T-helper 2 cell treated with Interferon-gamma antibody and Interleukin-4, amounts not matched to agents 5 μg/mL and 100 μg/mL, for 36 hours (primary cell): Measurements from ENCODE around the gene CCNL1.

Experiments
- DNase-seq: peaks from one replicate; pipeline ENCODE4 v3.0.0; 2021; ENCODE audit warnings: low spot score
- H3K27ac Mint-ChIP-seq: one replicate; pipeline ENCODE4 v1.8.0; 2021; ENCODE audit warnings: mild to moderate bottlenecking, mixed read lengths
- H3K27me3 Mint-ChIP-seq: one replicate; pipeline ENCODE4 v1.8.0; 2021; ENCODE audit warnings: low read depth, mixed read lengths
- H3K36me3 Mint-ChIP-seq: one replicate; pipeline ENCODE4 v1.8.0; 2021; ENCODE audit warnings: low read depth, mixed read lengths
- H3K4me1 Mint-ChIP-seq: one replicate; pipeline ENCODE4 v1.8.0; 2021; ENCODE audit warnings: low read depth, mixed read lengths
- H3K4me3 Mint-ChIP-seq: one replicate; pipeline ENCODE4 v1.8.0; 2022; ENCODE audit warnings: mild to moderate bottlenecking, moderate library complexity, mixed read lengths
- H3K9me3 Mint-ChIP-seq: one replicate; pipeline ENCODE4 v1.8.0; 2021; ENCODE audit warnings: mixed read lengths

CCNL1 gene

DNA sequence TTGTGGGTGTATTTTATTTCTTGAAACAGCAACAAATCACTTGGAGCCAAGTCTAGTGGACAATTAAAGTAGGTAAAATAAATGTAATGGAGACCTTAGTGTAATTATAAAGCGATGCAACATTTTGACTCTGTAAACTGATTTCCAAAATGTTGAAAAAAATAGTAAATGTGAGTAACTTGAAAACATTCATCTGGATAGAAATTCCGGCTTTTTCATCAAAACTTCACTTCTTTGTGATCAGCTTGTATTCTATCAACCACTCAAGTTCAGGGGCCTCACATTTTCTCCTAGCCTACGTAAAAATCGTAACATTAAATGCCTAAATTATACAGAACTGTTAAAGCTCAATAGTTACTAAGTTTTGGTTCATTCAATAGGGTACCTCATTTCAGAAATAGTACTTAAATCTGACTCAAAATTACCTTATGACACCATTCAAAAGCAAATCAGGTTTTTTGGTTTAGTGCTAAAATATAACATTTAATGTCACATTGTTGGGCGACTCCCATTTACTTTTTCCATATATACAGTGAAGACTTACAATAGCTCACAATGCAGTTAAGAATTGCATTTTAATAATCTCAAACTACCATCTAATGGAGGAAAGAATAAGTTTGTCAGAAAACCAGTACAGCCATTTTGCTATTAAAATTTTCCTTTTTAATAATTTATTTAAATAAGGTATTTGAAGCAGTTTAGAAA, 12.7 kb downstream of the CCNL1 start:
- H3K4me3 Mint-ChIP-seq, result no peak overlapping the region
- peaks cover 83% of the 10 kb centered on the region for H3K36me3 Mint-ChIP-seq
- H3K27ac Mint-ChIP-seq, result no peak overlapping the region
- no peaks in the 10 kb centered on the region for H3K9me3 Mint-ChIP-seq
- H3K27me3 Mint-ChIP-seq, result no peaks in the 10 kb centered on the region
- peaks cover 35% of the 10 kb centered on the region for H3K4me1 Mint-ChIP-seq
- DNase-seq, result no peak

DNA sequence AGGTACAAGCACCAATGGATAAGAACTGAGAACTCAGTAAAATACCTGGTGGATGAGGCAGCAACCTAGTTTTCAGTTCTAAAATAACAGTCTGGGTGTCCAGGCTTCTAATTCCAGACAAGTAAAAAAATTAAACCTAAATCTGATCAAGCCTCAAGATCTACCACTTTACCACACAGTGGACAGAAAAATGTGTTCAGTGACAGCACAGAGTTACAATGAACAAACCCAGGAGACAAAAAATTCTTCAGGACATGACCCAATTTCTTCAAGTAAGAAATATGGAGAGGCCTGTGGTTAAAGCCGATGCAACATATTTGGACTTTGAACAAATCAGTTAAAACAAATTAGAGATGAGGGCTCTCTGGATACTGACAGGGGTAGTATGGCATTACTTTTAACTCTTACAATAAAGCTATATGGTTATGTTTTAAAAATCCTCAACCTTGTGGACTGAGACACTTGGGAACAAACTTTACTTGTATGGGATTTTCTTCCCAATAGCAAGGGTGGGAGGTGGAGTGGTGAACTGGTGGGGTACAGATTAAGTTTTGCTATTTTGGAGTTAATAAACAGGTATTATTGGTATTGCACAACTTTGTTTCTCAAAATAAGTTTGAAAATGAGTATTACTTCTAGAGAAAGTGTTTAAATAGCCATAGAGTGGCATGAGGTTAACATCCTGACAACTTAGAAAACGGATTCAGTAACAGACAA, 14.2 kb downstream of the CCNL1 start:
- Mint-ChIP-seq H3K4me1 (peaks cover 26% of the 10 kb centered on the region), H3K27ac (peak overlapping the region; percentile 31), H3K36me3 (peaks cover 77% of the 10 kb centered on the region), H3K27me3 (no peaks in the 10 kb centered on the region), H3K9me3 (no peaks in the 10 kb centered on the region), H3K4me3 (no peak overlapping the region)
- DNase-seq, result no peak

GRCh38 chr3:157142315-157142714, 17.6 kb downstream of the CCNL1 start:
- peaks cover 53% of the 10 kb centered on the region for H3K36me3 Mint-ChIP-seq
- peak overlapping the region; percentile 41 for H3K27ac Mint-ChIP-seq
- H3K4me3 Mint-ChIP-seq, result no peak overlapping the region
- H3K9me3 Mint-ChIP-seq, result no peaks in the 10 kb centered on the region
- peaks cover 13% of the 10 kb centered on the region for H3K4me1 Mint-ChIP-seq
- no peak for DNase-seq
- H3K27me3 Mint-ChIP-seq, result no peaks in the 10 kb centered on the region

DNA sequence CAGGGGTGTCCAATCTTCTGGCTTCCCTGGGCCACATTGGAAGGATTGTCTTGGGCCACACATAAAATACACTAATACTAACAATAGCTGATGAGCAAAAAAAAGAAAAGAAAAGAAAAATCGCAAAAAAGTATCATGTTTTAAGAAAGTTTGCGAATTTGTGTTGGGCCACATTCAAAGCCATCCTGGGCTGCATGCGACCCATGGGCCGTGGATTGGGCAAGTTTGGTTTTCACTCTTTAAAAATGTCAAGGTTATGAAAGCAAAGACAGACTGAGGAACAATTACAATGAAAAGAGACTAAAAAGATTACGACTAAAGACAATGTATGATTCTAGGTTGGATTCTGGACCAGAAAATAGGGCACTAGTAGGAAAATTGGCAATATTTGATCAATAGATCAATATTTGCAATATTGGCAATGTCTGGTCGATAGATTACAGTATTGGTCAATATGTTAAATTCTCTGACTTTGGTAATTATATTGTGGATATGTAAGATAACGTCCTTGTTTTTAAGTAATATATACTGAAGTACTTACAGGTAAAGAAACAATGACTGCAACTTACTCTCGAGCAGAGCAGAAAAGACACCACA, 19.9 kb downstream of the CCNL1 start:
- peaks cover 31% of the 10 kb centered on the region for H3K4me1 Mint-ChIP-seq
- peaks cover 41% of the 10 kb centered on the region for H3K36me3 Mint-ChIP-seq
- DNase-seq, result no peak
- H3K27me3 Mint-ChIP-seq, result no peaks in the 10 kb centered on the region
- H3K9me3 Mint-ChIP-seq, result no peaks in the 10 kb centered on the region
- no peak overlapping the region for H3K4me3 Mint-ChIP-seq
- no peak overlapping the region for H3K27ac Mint-ChIP-seq

- no peak for DNase-seq
- H3K4me3 Mint-ChIP-seq, result peak overlapping the region; percentile 52
- H3K9me3 Mint-ChIP-seq, result no peaks in the 10 kb centered on the region
Measured at GRCh38 chr3:157136647-157137387, 23.1 kb downstream of the CCNL1 start.

DNA sequence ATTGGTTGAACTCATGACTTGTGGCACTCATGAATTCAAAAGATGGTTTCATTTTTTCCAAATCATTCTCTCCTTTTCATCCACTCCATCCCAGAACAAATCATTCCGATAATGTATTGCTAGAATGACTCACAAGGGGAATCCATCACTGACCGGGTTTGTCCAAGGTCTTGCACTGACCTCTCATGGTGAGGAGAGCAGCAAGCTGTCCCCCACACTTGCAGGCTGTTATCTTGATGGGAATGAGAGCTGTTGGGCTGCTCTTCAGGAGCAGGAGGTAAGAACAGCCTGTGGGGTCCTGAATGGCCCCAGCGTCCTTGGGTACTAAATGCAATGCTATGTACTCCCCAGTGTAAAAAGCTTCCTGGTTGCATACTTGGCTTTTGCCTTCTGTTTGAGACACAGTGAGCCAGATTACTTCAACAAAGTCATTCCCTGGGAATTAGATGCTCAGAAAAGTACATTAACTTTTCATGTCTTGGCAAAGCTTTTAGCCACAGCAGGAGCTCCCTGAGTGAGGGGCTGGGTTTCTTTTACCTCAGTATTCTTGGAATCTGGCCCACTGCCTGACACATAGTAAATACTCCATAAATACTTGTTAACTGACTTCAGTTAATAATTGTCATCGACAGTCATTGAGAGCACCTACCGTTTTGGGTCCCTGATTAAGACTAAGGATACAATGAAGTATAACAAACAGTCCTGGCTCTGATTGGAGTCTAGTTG, 24.1 kb downstream of the CCNL1 start:
- Mint-ChIP-seq H3K4me3 (peak overlapping the region; percentile 57), H3K36me3 (peaks cover 20% of the 10 kb centered on the region), H3K27me3 (no peaks in the 10 kb centered on the region), H3K27ac (peak overlapping the region; percentile 86), H3K4me1 (peaks cover 64% of the 10 kb centered on the region), H3K9me3 (no peaks in the 10 kb centered on the region)
- DNase-seq, result no peak

More at GRCh38 chr3:157136647-157137387, 23.1 kb downstream of the CCNL1 start:
- Mint-ChIP-seq H3K36me3 (peaks cover 24% of the 10 kb centered on the region), H3K27ac (peak overlapping the region; percentile 86), H3K27me3 (no peaks in the 10 kb centered on the region), H3K4me1 (peaks cover 56% of the 10 kb centered on the region)

DNA sequence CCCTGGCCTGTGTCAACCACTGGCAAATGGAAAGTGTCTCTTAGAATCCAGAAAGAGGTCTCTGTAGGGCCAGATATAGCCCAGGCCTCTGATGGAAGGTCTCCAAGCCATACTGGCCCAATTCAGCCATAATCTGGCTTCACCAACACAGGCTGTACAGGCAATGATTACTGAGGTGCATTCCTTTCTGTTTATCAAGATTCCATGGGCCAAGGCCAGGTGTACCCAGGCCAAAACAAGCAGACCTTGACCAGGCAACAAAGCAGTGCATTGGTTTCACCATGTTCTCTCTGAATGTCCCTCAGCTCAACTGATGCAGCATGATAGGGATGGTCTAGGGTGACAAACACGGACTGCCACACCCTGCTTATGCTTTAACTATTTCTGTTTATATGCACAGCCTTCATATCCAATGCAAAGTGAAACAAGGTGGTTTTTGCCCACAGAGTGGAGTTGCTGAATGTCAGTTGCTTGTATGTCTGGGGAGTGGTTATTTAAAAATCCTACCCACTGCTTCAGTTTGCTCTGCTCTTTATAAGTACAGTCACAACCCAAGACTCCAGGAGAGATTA, 25.2 kb downstream of the CCNL1 start:
- peaks cover 20% of the 10 kb centered on the region for H3K36me3 Mint-ChIP-seq
- peak overlapping the region; percentile 57 for H3K4me3 Mint-ChIP-seq
- H3K27ac Mint-ChIP-seq, result peak overlapping the region; percentile 86
- no peaks in the 10 kb centered on the region for H3K27me3 Mint-ChIP-seq
- H3K4me1 Mint-ChIP-seq, result peaks cover 73% of the 10 kb centered on the region
- no peaks in the 10 kb centered on the region for H3K9me3 Mint-ChIP-seq
- peak; percentile 45 for DNase-seq

DNA sequence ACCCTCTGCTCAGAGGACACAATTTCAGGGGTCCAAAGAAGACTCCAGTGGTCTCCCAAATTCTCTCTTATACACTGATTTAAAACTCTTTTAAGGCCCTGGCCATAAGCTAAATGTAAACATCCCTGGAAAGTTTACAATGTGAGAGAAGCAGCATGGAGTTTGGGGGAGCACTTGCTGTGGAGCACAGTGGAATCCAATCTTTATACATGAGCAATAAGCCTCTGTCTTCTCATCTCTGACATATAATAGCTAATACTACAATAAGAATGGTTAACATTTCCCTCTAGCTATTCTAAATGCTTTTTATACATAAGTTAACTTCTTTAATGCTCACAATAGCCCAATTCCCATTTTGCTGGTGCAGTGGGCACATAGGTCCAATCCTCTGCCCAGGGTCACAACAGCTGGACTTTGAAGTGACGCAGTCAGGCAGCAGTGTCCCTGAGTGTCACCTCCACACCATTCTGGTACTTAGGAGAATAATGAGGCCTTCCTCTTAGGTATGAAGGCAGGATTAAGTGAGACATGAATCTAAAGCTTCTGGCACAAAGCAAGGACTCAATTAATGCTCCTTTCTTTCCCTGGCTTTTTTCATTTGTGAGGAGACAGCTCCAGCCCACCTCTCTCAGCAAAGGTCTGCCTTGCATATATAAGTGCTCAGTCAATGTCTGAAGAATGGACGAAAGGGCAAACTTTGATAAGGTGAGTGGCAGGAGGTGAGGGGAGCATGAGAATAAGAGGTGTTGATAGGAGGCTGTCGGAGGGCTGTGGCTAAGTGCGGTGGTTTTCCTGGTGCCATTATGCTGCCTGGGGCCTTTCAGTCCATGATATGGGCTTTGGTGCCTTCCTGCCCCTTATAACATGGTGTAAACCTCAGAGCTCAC, 26.3 kb downstream of the CCNL1 start:
- Mint-ChIP-seq H3K27ac (peak overlapping the region; percentile 86), H3K9me3 (no peaks in the 10 kb centered on the region), H3K27me3 (no peaks in the 10 kb centered on the region), H3K36me3 (peaks cover 20% of the 10 kb centered on the region), H3K4me1 (peaks cover 83% of the 10 kb centered on the region), H3K4me3 (peak overlapping the region; percentile 34)
- DNase-seq, result no peak

GRCh38 chr3:157132936-157133335, 27.0 kb downstream of the CCNL1 start:
- Mint-ChIP-seq H3K36me3 (peaks cover 14% of the 10 kb centered on the region), H3K9me3 (no peaks in the 10 kb centered on the region), H3K27me3 (no peaks in the 10 kb centered on the region), H3K4me1 (peaks cover 91% of the 10 kb centered on the region), H3K4me3 (no peak overlapping the region), H3K27ac (peak overlapping the region; percentile 26)
- DNase-seq, result no peak

- H3K36me3 Mint-ChIP-seq, result peaks cover 13% of the 10 kb centered on the region
- peak overlapping the region; percentile 86 for H3K27ac Mint-ChIP-seq
- H3K27me3 Mint-ChIP-seq, result no peaks in the 10 kb centered on the region
- H3K4me3 Mint-ChIP-seq, result peak overlapping the region; percentile 59
- H3K4me1 Mint-ChIP-seq, result peaks cover 93% of the 10 kb centered on the region
- no peak for DNase-seq
- H3K9me3 Mint-ChIP-seq, result no peaks in the 10 kb centered on the region
Measured at GRCh38 chr3:157132341-157132740, 27.6 kb downstream of the CCNL1 start.

DNA sequence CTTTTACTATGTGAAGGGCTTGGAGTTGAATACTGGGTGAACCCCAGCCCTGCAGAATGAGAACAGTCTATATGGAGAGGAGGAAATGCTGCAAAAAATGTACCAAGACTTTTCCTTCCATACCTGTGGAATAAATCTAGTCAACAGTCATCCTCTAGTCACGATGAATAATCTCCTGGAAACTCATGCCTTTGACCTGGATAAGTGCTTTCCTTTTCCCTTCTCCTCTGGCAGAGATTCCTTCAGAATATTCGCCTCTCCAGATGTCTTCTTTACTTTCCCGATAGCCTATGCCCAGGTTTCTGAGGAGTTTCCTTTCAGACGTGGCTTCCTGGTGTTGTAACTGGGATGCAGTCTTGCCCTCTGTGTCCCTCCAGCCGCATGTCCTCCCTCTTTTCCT, 28.1 kb downstream of the CCNL1 start:
- no peaks in the 10 kb centered on the region for H3K9me3 Mint-ChIP-seq
- no peaks in the 10 kb centered on the region for H3K27me3 Mint-ChIP-seq
- H3K27ac Mint-ChIP-seq, result peak overlapping the region; percentile 86
- peaks cover 12% of the 10 kb centered on the region for H3K36me3 Mint-ChIP-seq
- peak overlapping the region; percentile 60 for H3K4me3 Mint-ChIP-seq
- no peak for DNase-seq
- peaks cover 92% of the 10 kb centered on the region for H3K4me1 Mint-ChIP-seq

- Mint-ChIP-seq H3K27ac (peak overlapping the region; percentile 97), H3K36me3 (peaks cover 7% of the 10 kb centered on the region), H3K4me3 (peak overlapping the region; percentile 70), H3K4me1 (peaks cover 83% of the 10 kb centered on the region), H3K27me3 (no peaks in the 10 kb centered on the region), H3K9me3 (no peaks in the 10 kb centered on the region)
- DNase-seq, result peak; percentile 67
Measured at GRCh38 chr3:157130467-157131251, 29.3 kb downstream of the CCNL1 start.
